Mesenchymal stem cell (in vitro differentiated cells and primary cell): Measurements from ENCODE around the gene GRIN3B.

Experiments used
- DNase-seq: peaks from one replicate; pipeline ENCODE4 v3.0.0-alpha.2; 2013
- H2AFZ ChIP-seq: one replicate; pipeline ENCODE4 v1.6.1; 2013; ENCODE audit warnings: low read depth, mild to moderate bottlenecking, control low read depth, inconsistent platforms, low read length, moderate library complexity
- H2AK5ac ChIP-seq: 2 replicates; pipeline ENCODE4 v1.6.1; 2013; ENCODE audit warnings: low read length, moderate library complexity, mild to moderate bottlenecking, inconsistent platforms; ENCODE audit not compliant: severe bottlenecking
- H2BK120ac ChIP-seq: one replicate; pipeline ENCODE4 v1.6.1; 2013; ENCODE audit warnings: low read depth, mild to moderate bottlenecking, inconsistent platforms, low read length, moderate library complexity
- H2BK12ac ChIP-seq, 2 experiments: one replicate each; pipeline ENCODE4 v1.6.1; 2013; ENCODE audit warnings: inconsistent platforms in 2 of 2, low read length in 2 of 2, mild to moderate bottlenecking in 2 of 2, moderate library complexity in 2 of 2, control low read depth in 1 of 2
- H2BK15ac ChIP-seq: one replicate; pipeline ENCODE4 v1.6.1; 2013; ENCODE audit warnings: mild to moderate bottlenecking, low read depth, inconsistent platforms; ENCODE audit not compliant: poor library complexity, severe bottlenecking
- H2BK5ac ChIP-seq: 2 replicates; pipeline ENCODE4 v1.6.1; 2013; ENCODE audit warnings: low read depth, mild to moderate bottlenecking, low read length, control low read depth, inconsistent platforms; ENCODE audit not compliant: poor library complexity, severe bottlenecking
- H3K14ac ChIP-seq, 2 experiments: one replicate each; pipeline ENCODE4 v1.6.1; 2013; ENCODE audit warnings: inconsistent platforms in 2 of 2, low read length in 2 of 2, control low read depth in 1 of 2, mild to moderate bottlenecking in 1 of 2, moderate library complexity in 1 of 2
- H3K18ac ChIP-seq, 2 experiments: one replicate each; pipeline ENCODE4 v1.6.1; 2013; ENCODE audit warnings: inconsistent platforms in 2 of 2, low read length in 2 of 2, control low read depth in 1 of 2, low read depth in 1 of 2, mild to moderate bottlenecking in 1 of 2
- H3K23ac ChIP-seq, 2 experiments: one replicate each; pipeline ENCODE4 v1.6.1; 2013; ENCODE audit warnings: inconsistent platforms in 2 of 2, low read length in 2 of 2, mild to moderate bottlenecking in 2 of 2, moderate library complexity in 2 of 2, control low read depth in 1 of 2
- H3K27ac ChIP-seq: 2 replicates; pipeline ENCODE4 v1.5.1; 2013; ENCODE audit warnings: mild to moderate bottlenecking, moderate library complexity, low read length, control low read depth, inconsistent platforms; ENCODE audit not compliant: poor library complexity, severe bottlenecking
- H3K27me3 ChIP-seq, 2 experiments: 2 replicates each; pipeline versions ENCODE4 v1.6.1 to v1.7.0; 2013; ENCODE audit warnings: low read length in 2 of 2, mild to moderate bottlenecking in 2 of 2, moderate library complexity in 2 of 2, control low read depth in 1 of 2, inconsistent platforms in 1 of 2; ENCODE audit not compliant: control insufficient read depth in 1 of 2, insufficient read depth in 1 of 2
- H3K36me3 ChIP-seq, 2 experiments: 2 replicates each; pipeline versions ENCODE4 v1.6.1 to v1.7.0; 2013; ENCODE audit warnings: low read length in 2 of 2, control low read depth in 1 of 2, inconsistent platforms in 1 of 2, low read depth in 1 of 2, mild to moderate bottlenecking in 1 of 2; ENCODE audit not compliant: insufficient read depth in 2 of 2, control insufficient read depth in 1 of 2
- H3K4ac ChIP-seq, 2 experiments: one replicate each; pipeline ENCODE4 v1.6.1; 2013; ENCODE audit warnings: inconsistent platforms in 2 of 2, low read length in 2 of 2, mild to moderate bottlenecking in 2 of 2, moderate library complexity in 2 of 2, control low read depth in 1 of 2, low read depth in 1 of 2
- H3K4me1 ChIP-seq: 2 replicates; pipeline ENCODE4 v1.6.1; 2013; ENCODE audit warnings: low read depth, low read length, control low read depth; ENCODE audit not compliant: control insufficient read depth, insufficient read depth
- H3K4me2 ChIP-seq: 2 replicates; pipeline ENCODE4 v1.6.1; 2013; ENCODE audit warnings: low read length, mild to moderate bottlenecking, inconsistent platforms; ENCODE audit not compliant: poor library complexity, severe bottlenecking
- H3K4me3 ChIP-seq, 2 experiments: 2 replicates each; pipeline versions ENCODE4 v1.5.1 to v1.7.0; 2013; ENCODE audit warnings: low read length in 2 of 2, mild to moderate bottlenecking in 2 of 2, control low read depth in 1 of 2, low read depth in 1 of 2; ENCODE audit not compliant: insufficient read depth in 1 of 2
- H3K79me1 ChIP-seq: replicated peaks from 2 replicates; pipeline ENCODE4 v1.6.1; 2013; ENCODE audit warnings: mild to moderate bottlenecking, control low read depth, low read length, inconsistent platforms; ENCODE audit not compliant: poor library complexity, severe bottlenecking
- H3K9ac ChIP-seq: 2 replicates; pipeline ENCODE4 v1.7.0; 2013; ENCODE audit warnings: mild to moderate bottlenecking, low read length, moderate library complexity
- H3K9me3 ChIP-seq: 2 replicates; pipeline ENCODE4 v1.7.0; 2013; ENCODE audit warnings: mild to moderate bottlenecking, low read length; ENCODE audit not compliant: control insufficient read depth
- H4K8ac ChIP-seq: one replicate; pipeline ENCODE4 v1.6.1; 2013; ENCODE audit warnings: inconsistent platforms, mild to moderate bottlenecking, low read length, moderate library complexity
- H4K91ac ChIP-seq: one replicate; pipeline ENCODE4 v1.6.1; 2013; ENCODE audit warnings: mild to moderate bottlenecking, low read length, inconsistent platforms
- WGBS: methylation state at CpG from one replicate; pipeline ENCODE4 v1.1.7; 2013; ENCODE audit warnings: mixed read lengths; 5-methylcytosine and 5-hydroxymethylcytosine counted together

The GRIN3B gene

GRCh38 chr19:1041272-1041834 is 41.1 kb downstream of the GRIN3B start:
- H2BK120ac ChIP-seq, result no peak overlapping the region
- peak overlapping the region; percentile 38 to 86 for H3K4me3 ChIP-seq
- H3K23ac ChIP-seq, result no peak overlapping the region
- H2BK5ac ChIP-seq, result no peak overlapping the region
- peak overlapping the region; percentile 80 for H2AFZ ChIP-seq
- peak overlapping the region; percentile 15 to 18 for H2BK12ac ChIP-seq
- H3K14ac ChIP-seq, result peak overlapping the region in 1 of 2 experiments; percentile 56
- no peak overlapping the region for H4K91ac ChIP-seq
- H3K79me1 ChIP-seq, result peaks cover 3% of the 10 kb centered on the region
- H3K27me3 ChIP-seq, result no peaks in the 10 kb centered on the region
- H3K4ac ChIP-seq, result peak overlapping the region in 1 of 2 experiments; percentile 13
- H3K18ac ChIP-seq, result peak overlapping the region in 1 of 2 experiments; percentile 22
- H2AK5ac ChIP-seq, result no peak overlapping the region
- H3K9ac ChIP-seq, result peak overlapping the region; percentile 51
- H3K4me1 ChIP-seq, result peaks cover 37% of the 10 kb centered on the region
- H3K27ac ChIP-seq, result no peak overlapping the region
- no peak for DNase-seq
- no peak overlapping the region for H4K8ac ChIP-seq
- H3K4me2 ChIP-seq, result peak overlapping the region; percentile 88
- peaks cover 19 to 66% of the 10 kb centered on the region in 2 experiments for H3K36me3 ChIP-seq
- no peaks in the 10 kb centered on the region for H3K9me3 ChIP-seq
- WGBS, result 62% methylated on average over 26 of the region's 26 CpGs
- H2BK15ac ChIP-seq, result no peak overlapping the region

GRCh38 chr19:1041835-1042685 is 41.8 kb downstream of the GRIN3B start:
- Histone ChIP-seq H3K4me2 (no peak overlapping the region), H4K91ac (no peak overlapping the region), H2BK5ac (no peak overlapping the region), H2BK12ac (no peak overlapping the region), H3K14ac (no peak overlapping the region), H3K27me3 (no peaks in the 10 kb centered on the region), H3K4ac (no peak overlapping the region), H3K9me3 (no peaks in the 10 kb centered on the region), H3K79me1 (peaks cover 2% of the 10 kb centered on the region), H2BK120ac (no peak overlapping the region), H3K27ac (no peak overlapping the region), H3K4me3 (peak overlapping the region in 1 of 2 experiments; percentile 86), H3K4me1 (peaks cover 35% of the 10 kb centered on the region), H4K8ac (no peak overlapping the region), H3K23ac (no peak overlapping the region), H3K36me3 (peaks cover 13 to 67% of the 10 kb centered on the region in 2 experiments), H3K18ac (no peak overlapping the region), H3K9ac (peak overlapping the region; percentile 51), H2AK5ac (no peak overlapping the region), H2BK15ac (no peak overlapping the region), H2AFZ (no peak overlapping the region)
- no peak for DNase-seq
- 91% methylated on average over 43 of the region's 43 CpGs for WGBS

GRCh38 chr19:1042689-1043511 is 42.7 kb downstream of the GRIN3B start:
- peaks cover 31% of the 10 kb centered on the region for H3K4me1 ChIP-seq
- H3K4me3 ChIP-seq, result peak overlapping the region in 1 of 2 experiments; percentile 86
- no peak overlapping the region for H3K18ac ChIP-seq

GRCh38 chr19:1045247-1045603 is 45.0 kb downstream of the GRIN3B start:
- H3K79me1 ChIP-seq, result peaks cover 2% of the 10 kb centered on the region
- H3K4me1 ChIP-seq, result peaks cover 13% of the 10 kb centered on the region

More at GRCh38 chr19:1042689-1043511, 42.7 kb downstream of the GRIN3B start:
- H3K27ac ChIP-seq, result no peak overlapping the region
- H3K27me3 ChIP-seq, result no peaks in the 10 kb centered on the region
- no peak overlapping the region for H3K4me2 ChIP-seq
- H3K23ac ChIP-seq, result no peak overlapping the region
- H2BK12ac ChIP-seq, result no peak overlapping the region
- H3K36me3 ChIP-seq, result peaks cover 6 to 67% of the 10 kb centered on the region in 2 experiments
- H4K91ac ChIP-seq, result no peak overlapping the region
- H3K14ac ChIP-seq, result no peak overlapping the region
- H2BK5ac ChIP-seq, result no peak overlapping the region
- H3K9me3 ChIP-seq, result no peaks in the 10 kb centered on the region
- 88% methylated on average over 22 of the region's 23 CpGs for WGBS
- peaks cover 2% of the 10 kb centered on the region for H3K79me1 ChIP-seq
- no peak overlapping the region for H2BK15ac ChIP-seq
- H2AK5ac ChIP-seq, result no peak overlapping the region
- no peak overlapping the region for H4K8ac ChIP-seq
- no peak for DNase-seq
- H2BK120ac ChIP-seq, result no peak overlapping the region
- H3K4ac ChIP-seq, result no peak overlapping the region
- no peak overlapping the region for H2AFZ ChIP-seq
- peak overlapping the region; percentile 36 for H3K9ac ChIP-seq

More at GRCh38 chr19:1045247-1045603, 45.0 kb downstream of the GRIN3B start:
- Histone ChIP-seq H2AK5ac (no peak overlapping the region), H2BK5ac (no peak overlapping the region), H3K27me3 (no peaks in the 10 kb centered on the region), H3K9ac (no peak overlapping the region), H2BK120ac (no peak overlapping the region), H2AFZ (no peak overlapping the region), H2BK15ac (peak overlapping the region; percentile 17), H3K4me2 (no peak overlapping the region), H3K14ac (no peak overlapping the region), H2BK12ac (no peak overlapping the region), H3K4me3 (no peak overlapping the region), H3K36me3 (peaks cover 0 to 55% of the 10 kb centered on the region in 2 experiments), H3K27ac (no peak overlapping the region), H4K91ac (no peak overlapping the region), H3K18ac (no peak overlapping the region), H3K4ac (no peak overlapping the region), H3K23ac (no peak overlapping the region), H3K9me3 (no peaks in the 10 kb centered on the region), H4K8ac (no peak overlapping the region)
- 76% methylated on average over 7 of the region's 10 CpGs for WGBS
- peak; percentile 58 for DNase-seq
